IPS-NIHi11 (cell line): ENCODE data around the gene B3GLCT.
"Not testable (repeated sequence)": the region's sequence is repeated elsewhere in the genome, so short reads cannot be mapped to it uniquely, and the experiment has no call there.

Experiments used
- DNase-seq: peaks from one replicate; pipeline ENCODE4 v3.0.0; 2012; ENCODE audit warnings: mixed read lengths, low spot score

B3GLCT gene

GRCh38 chr13:31278869-31279268 is 79.1 kb downstream of the B3GLCT start:
- no peak for DNase-seq

- DNase-seq, result no peak
Measured at GRCh38 chr13:31282741-31283455, 83.1 kb downstream of the B3GLCT start.

GRCh38 chr13:31286930-31287329 is 87.2 kb downstream of the B3GLCT start:
- DNase-seq, result no peak

GRCh38 chr13:31301119-31301518 is 101.3 kb downstream of the B3GLCT start:
- no peak for DNase-seq

GRCh38 chr13:31310356-31310755 is 110.6 kb downstream of the B3GLCT start:
- DNase-seq, result no peak

- no peak for DNase-seq
Measured at GRCh38 chr13:31310786-31311185, 111.0 kb downstream of the B3GLCT start.

- no peak for DNase-seq
Measured at GRCh38 chr13:31311921-31312320, 112.1 kb downstream of the B3GLCT start.

- no peak for DNase-seq
Measured at GRCh38 chr13:31314961-31315360, 115.2 kb downstream of the B3GLCT start.

- DNase-seq, result no peak
Measured at GRCh38 chr13:31320946-31321345, 121.2 kb downstream of the B3GLCT start.

GRCh38 chr13:31321457-31321856 is 121.7 kb downstream of the B3GLCT start:
- DNase-seq, result no peak

GRCh38 chr13:31322026-31322425 is 122.3 kb downstream of the B3GLCT start:
- no peak for DNase-seq

- DNase-seq, result no peak
Measured at GRCh38 chr13:31322702-31323405, 123.1 kb downstream of the B3GLCT start.

- no peak for DNase-seq
Measured at GRCh38 chr13:31327182-31327860, 127.5 kb downstream of the B3GLCT start.

- no peak for DNase-seq
Measured at GRCh38 chr13:31328549-31329235, 128.9 kb downstream of the B3GLCT start.

- DNase-seq, result no peak
Measured at GRCh38 chr13:31330236-31330635, 130.5 kb downstream of the B3GLCT start.

GRCh38 chr13:31331068-31331467 is 131.3 kb downstream of the B3GLCT start:
- DNase-seq, result no peak

- DNase-seq, result no peak
Measured at GRCh38 chr13:31334547-31334946, 134.8 kb downstream of the B3GLCT start.

- DNase-seq, result no peak
Measured at GRCh38 chr13:31334994-31335557, 135.3 kb downstream of the B3GLCT start.

GRCh38 chr13:31339616-31340015 is 139.8 kb downstream of the B3GLCT start:
- not testable (repeated sequence) for DNase-seq

GRCh38 chr13:31340848-31341247 is 141.1 kb downstream of the B3GLCT start:
- DNase-seq, result not testable (repeated sequence)

- no peak for DNase-seq
Measured at GRCh38 chr13:31346891-31347290, 147.1 kb downstream of the B3GLCT start.

GRCh38 chr13:31349156-31349555 is 149.4 kb downstream of the B3GLCT start:
- no peak for DNase-seq
